ENCODE results near the gene ARHGAP21.
"Not testable (repeated sequence)": the region's sequence is repeated elsewhere in the genome, so short reads cannot be mapped to it uniquely, and the experiment has no call there.

The ARHGAP21 gene

GRCh38 chr10:24683554-24683953 is 40.1 kb downstream of the ARHGAP21 start:
- DNase-seq (ENCODE audit: low read depth): no peak

GRCh38 chr10:24681572-24682088 is 42.1 kb downstream of the ARHGAP21 start:
- DNase-seq (ENCODE audit: low read depth): no peak

- DNase-seq (ENCODE audit: low read depth): no peak
Observed at GRCh38 chr10:24680647-24681524, 42.8 kb downstream of the ARHGAP21 start.

GRCh38 chr10:24678757-24679156 is 44.9 kb downstream of the ARHGAP21 start:
- DNase-seq (ENCODE audit: low read depth): no peak

GRCh38 chr10:24674892-24675632 is 48.6 kb downstream of the ARHGAP21 start:
- DNase-seq (ENCODE audit: low read depth): no peak

GRCh38 chr10:24670964-24671670 is 52.6 kb downstream of the ARHGAP21 start:
- no peak for DNase-seq (ENCODE audit: low read depth)

- DNase-seq (ENCODE audit: low read depth): no peak
Observed at GRCh38 chr10:24669285-24669852, 54.3 kb downstream of the ARHGAP21 start.

- no peak for DNase-seq (ENCODE audit: low read depth)
Observed at GRCh38 chr10:24668247-24668646, 55.4 kb downstream of the ARHGAP21 start.

- DNase-seq (ENCODE audit: low read depth): no peak
Observed at GRCh38 chr10:24664991-24665390, 58.7 kb downstream of the ARHGAP21 start.

- no peak for DNase-seq (ENCODE audit: low read depth)
Observed at GRCh38 chr10:24661376-24661775, 62.3 kb downstream of the ARHGAP21 start.

- not testable (repeated sequence) for DNase-seq (ENCODE audit: low read depth)
Observed at GRCh38 chr10:24658319-24658718, 65.4 kb downstream of the ARHGAP21 start.

GRCh38 chr10:24656326-24656725 is 67.4 kb downstream of the ARHGAP21 start:
- not testable (repeated sequence) for DNase-seq (ENCODE audit: low read depth)

- DNase-seq (ENCODE audit: low read depth): no peak
Observed at GRCh38 chr10:24652381-24652957, 71.2 kb downstream of the ARHGAP21 start.

- no peak for DNase-seq (ENCODE audit: low read depth)
Observed at GRCh38 chr10:24651923-24652322, 71.8 kb downstream of the ARHGAP21 start.

- DNase-seq (ENCODE audit: low read depth): no peak
Observed at GRCh38 chr10:24650669-24651391, 72.9 kb downstream of the ARHGAP21 start.

GRCh38 chr10:24645784-24646183 is 77.9 kb downstream of the ARHGAP21 start:
- no peak for DNase-seq (ENCODE audit: low read depth)

GRCh38 chr10:24645022-24645421 is 78.7 kb downstream of the ARHGAP21 start:
- no peak for DNase-seq (ENCODE audit: low read depth)

GRCh38 chr10:24643679-24644209 is 79.9 kb downstream of the ARHGAP21 start:
- DNase-seq (ENCODE audit: low read depth): no peak

- DNase-seq (ENCODE audit: low read depth): no peak
Observed at GRCh38 chr10:24642921-24643678, 80.6 kb downstream of the ARHGAP21 start.

- DNase-seq (ENCODE audit: low read depth): no peak
Observed at GRCh38 chr10:24639124-24639523, 84.6 kb downstream of the ARHGAP21 start.
